HepG2 (cell line): ENCODE data around the gene SAP30. TPM values are rescaled to one million over a fixed set of nuclear protein-coding genes. Genes with fewer than 3 reads are reported as not detected.
A peak's percentile ranks its signal among the peaks of the same experiment; 100 is the strongest.

Source experiments
- ARID2 ChIP-seq: sonication (generic); formaldehyde crosslinking; IDR thresholded peaks from 2 replicates; pipeline ENCODE4 v1.8.1; 2022; ENCODE audit warnings: mild to moderate bottlenecking, missing genetic modification reagents, borderline replicate concordance
- CEBPZ ChIP-seq: IDR thresholded peaks from 2 replicates; pipeline ENCODE4 v1.6.1; 2012; ENCODE audit warnings: low read length, improper control_type of control experiment
- RFX1 ChIP-seq: fragments of 450-650 bp; IDR thresholded peaks from 2 replicates; pipeline ENCODE4 v1.6.1; 2017
- RNF2 ChIP-seq: fragments of 450-650 bp; conservative IDR thresholded peaks from 2 replicates; pipeline ENCODE4 v1.6.1; 2016; ENCODE audit warnings: low read depth
- TCF12 ChIP-seq, 2 experiments: fragments of 450-650 bp in 1 of 2; sonication (generic) in 1 of 2; formaldehyde crosslinking in 1 of 2; IDR thresholded peaks; 2 replicates each; pipeline versions ENCODE4 v1.6.1 to v1.8.0; 2017 to 2022; ENCODE audit warnings: antibody characterized with exemption in 1 of 2, mild to moderate bottlenecking in 1 of 2, missing genetic modification reagents in 1 of 2, moderate library complexity in 1 of 2
- TEAD3 ChIP-seq: optimal IDR thresholded peaks from 2 replicates; pipeline ENCODE3; 2016; ENCODE audit warnings: borderline replicate concordance
- TRIM24 ChIP-seq: sonication (generic); formaldehyde crosslinking; IDR thresholded peaks from 2 replicates; pipeline ENCODE4 v1.8.0; 2022; ENCODE audit warnings: mild to moderate bottlenecking, missing genetic modification reagents
- ZBTB7B ChIP-seq: sonication (generic); formaldehyde crosslinking; IDR thresholded peaks from 2 replicates; pipeline ENCODE4 v1.4.0; 2020; ENCODE audit warnings: missing genetic modification reagents
- ZNF12 ChIP-seq: sonication (generic); formaldehyde crosslinking; IDR thresholded peaks from 2 replicates; pipeline ENCODE4 v1.5.0; 2020; ENCODE audit warnings: missing genetic modification reagents
- ZNF496 ChIP-seq: sonication (generic); formaldehyde crosslinking; IDR thresholded peaks from 2 replicates; pipeline ENCODE4 v1.8.1; 2023; ENCODE audit warnings: mild to moderate bottlenecking, moderate library complexity, missing genetic modification reagents; ENCODE audit not compliant: insufficient replicate concordance
- ZNF646 ChIP-seq: sonication (generic); formaldehyde crosslinking; IDR thresholded peaks from 2 replicates; pipeline ENCODE4 v1.9.0; 2021; ENCODE audit warnings: mild to moderate bottlenecking, missing genetic modification reagents
- ZNF674 ChIP-seq: sonication (generic); formaldehyde crosslinking; IDR thresholded peaks from 2 replicates; pipeline ENCODE4 v1.5.0; 2020; ENCODE audit warnings: low read depth, mild to moderate bottlenecking, missing genetic modification reagents
- ZNF687 ChIP-seq: sonication (generic); formaldehyde crosslinking; IDR thresholded peaks from 2 replicates; pipeline ENCODE4 v1.5.1; 2020; ENCODE audit warnings: mild to moderate bottlenecking, missing genetic modification reagents, moderate library complexity
- ZNF879 ChIP-seq: sonication (generic); formaldehyde crosslinking; IDR thresholded peaks from 2 replicates; pipeline ENCODE4 v1.8.1; 2023; ENCODE audit warnings: missing genetic modification reagents
- polyA plus RNA-seq, 8 experiments: library from polyadenylated mRNA; depleted of rRNA in 3 of 8; stranded (reverse) in 7 of 8; unstranded in 1 of 8; fragments of >200 nt; fragmentation: Illumina TruSeq in 4 of 8; extraction: Trizol in 4 of 8; gene quantifications; 2 replicates each; pipeline versions ENCODE4 v1.2.1 to v1.2.3, GENCODE V29; 2011 to 2016; ENCODE audit warnings: low read depth in 4 of 8, missing spikeins in 1 of 8, mixed read lengths in 1 of 8; ENCODE audit not compliant: insufficient read depth in 1 of 8
- total RNA-seq, 5 experiments: library from RNA; depleted of rRNA; stranded (reverse); fragments of >200 nt; fragmentation: Illumina TruSeq; extraction: Trizol; gene quantifications; 2 replicates each; pipeline ENCODE4 v1.2.3, GENCODE V29; 2016; ENCODE audit warnings: low read depth in 1 of 5

Gene SAP30
- total and polyA plus RNA-seq, 2 of the 13 experiments (the other 11 are each of a cell fraction or from before 2014, with no cell fraction given), result 14.2 to 25.1 TPM

- peak; percentile 38; the same call in 1 of the 2 replicates for TF ChIP-seq ZNF687 (CRISPR knock-in tag)
- TF ChIP-seq RNF2, result no peak
- TF ChIP-seq ZNF646 (CRISPR knock-in tag), result no peak
- TF ChIP-seq CEBPZ, result no peak
- TF ChIP-seq ZNF879 (CRISPR knock-in tag), result no peak
- no peak for TF ChIP-seq TCF12 (IDR thresholded peaks at IDR 0.05)
- TF ChIP-seq TCF12 (CRISPR knock-in tag; IDR thresholded peaks at IDR 0.05), result peak; percentile 41; the same call in 1 of the 2 replicates
- TF ChIP-seq ZNF674 (CRISPR knock-in tag), result no peak
- TF ChIP-seq ZBTB7B (CRISPR knock-in tag), result 0 out of 2 replicates have a peak, but pooled peaks have one; percentile 40
- TF ChIP-seq ZNF12 (CRISPR knock-in tag), result no peak
- TF ChIP-seq TRIM24 (CRISPR knock-in tag), result no peak
- TF ChIP-seq TEAD3 (CRISPR knock-in tag), result peak; percentile 61
- TF ChIP-seq ARID2 (CRISPR knock-in tag), result no peak; the same call in 1 of the 2 replicates
- TF ChIP-seq ZNF496 (CRISPR knock-in tag), result no peak
- no peak for TF ChIP-seq RFX1
Observed at GRCh38 chr4:173334891-173335752, 35.6 kb upstream of the SAP30 start (continued).
